ENCODE data around the gene IL15RA.
"Not testable (repeated sequence)": the region's sequence is repeated elsewhere in the genome, so short reads cannot be mapped to it uniquely, and the experiment has no call there.

Gene IL15RA

DNA sequence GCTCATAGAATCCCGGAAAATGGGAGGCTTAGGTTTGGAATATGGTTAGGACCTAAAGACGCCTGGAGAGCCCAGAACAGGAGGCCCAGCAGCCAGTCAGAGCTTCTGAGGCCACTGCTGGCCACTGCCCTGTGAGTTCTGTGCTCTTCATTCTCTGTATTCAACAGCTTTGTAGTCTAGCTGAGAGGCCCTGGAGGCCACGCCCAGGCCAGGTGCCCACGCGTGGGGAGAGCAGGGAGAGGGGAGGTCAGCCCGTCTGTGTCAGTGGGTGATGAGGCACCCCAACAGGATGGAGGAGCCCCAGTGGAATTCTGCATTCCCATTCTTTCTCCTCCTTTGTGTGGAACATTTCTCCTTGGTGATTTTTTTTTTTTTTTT, 29.1 kb downstream of the IL15RA start:
- no peak for DNase-seq

DNA sequence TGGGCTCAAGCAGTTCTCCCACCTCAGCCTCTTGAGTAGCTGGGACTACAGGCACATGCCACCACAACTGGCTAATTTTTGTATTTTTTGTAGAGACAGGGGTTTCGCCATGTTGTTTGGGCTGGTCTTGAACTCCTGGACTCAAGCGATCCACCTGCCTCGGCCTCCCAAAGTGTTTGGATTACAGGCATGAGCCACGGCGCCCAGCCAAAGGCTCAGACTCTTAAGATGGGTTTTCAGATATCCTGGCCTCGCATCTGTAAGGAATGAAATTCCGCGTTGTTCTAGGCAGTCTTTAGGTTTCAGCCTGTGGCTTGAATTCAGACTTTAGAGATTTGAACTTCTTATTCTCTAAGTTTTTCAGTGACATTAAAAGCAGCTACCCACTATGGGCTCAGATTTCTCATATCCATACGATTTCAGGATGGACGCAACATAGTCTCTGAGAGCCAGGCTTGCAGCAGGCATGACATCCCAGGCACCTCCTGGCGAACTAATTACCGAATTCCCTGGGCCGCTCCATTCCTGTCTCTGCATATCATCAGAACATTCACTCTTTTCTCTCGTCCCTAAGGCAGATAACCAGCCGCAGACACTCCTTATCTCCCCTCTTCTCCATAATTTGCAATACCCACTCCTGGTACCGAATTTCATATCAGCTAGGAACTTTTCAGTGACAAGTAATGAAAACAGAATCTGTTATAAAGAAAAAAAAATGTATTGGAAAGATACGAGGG, 29.7 kb downstream of the IL15RA start:
- no peak for DNase-seq

GRCh38 chr10:5946786-5947185, 30.6 kb downstream of the IL15RA start:
- no peak for DNase-seq

- not testable (repeated sequence) for DNase-seq
Measured at GRCh38 chr10:5946419-5946775, 30.9 kb downstream of the IL15RA start.

DNA sequence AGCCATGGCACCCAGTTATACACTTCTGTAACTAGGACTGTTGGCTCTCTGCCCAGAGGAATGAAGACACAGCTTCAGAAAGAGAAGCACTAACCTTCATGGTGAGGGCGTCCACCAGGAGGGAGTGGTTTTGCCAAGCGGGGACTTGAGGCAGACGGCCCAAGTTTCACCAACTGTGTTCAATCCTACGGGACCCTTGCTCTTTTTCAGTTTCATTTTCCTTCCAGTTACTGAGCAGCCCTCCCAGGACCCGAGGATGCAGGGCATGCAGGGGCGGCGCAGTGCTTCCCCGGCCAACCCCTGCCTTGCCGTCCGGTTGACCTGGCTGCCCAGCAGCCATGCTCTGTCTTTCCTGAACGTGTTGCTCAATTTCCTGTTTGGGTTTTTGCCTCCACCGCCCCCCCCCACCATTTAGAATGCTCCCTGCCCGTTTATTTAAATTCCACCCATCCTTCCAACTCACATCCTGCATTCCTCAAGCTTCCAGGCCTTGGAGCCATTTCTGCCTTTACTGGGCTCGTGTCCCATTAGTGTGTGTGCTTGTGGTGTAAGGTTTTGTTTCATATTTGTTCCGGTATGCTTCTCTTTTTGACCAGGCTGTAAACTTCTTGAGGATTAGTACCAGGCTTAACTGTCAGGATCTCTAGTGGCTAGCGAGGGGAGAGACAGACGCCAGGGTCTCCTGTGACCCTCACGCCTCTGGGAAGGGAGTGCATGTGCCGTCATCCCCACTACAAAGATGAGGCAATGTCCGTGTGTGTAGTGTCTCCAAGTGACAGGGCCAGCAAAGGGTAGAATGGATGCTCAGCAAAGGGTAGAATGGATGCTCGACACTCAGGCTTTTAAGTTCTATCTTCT, 31.6 kb downstream of the IL15RA start:
- no peak for DNase-seq

- DNase-seq = no peak
Measured at GRCh38 chr10:5945190-5945509, 32.2 kb downstream of the IL15RA start.

- DNase-seq = no peak
Measured at GRCh38 chr10:5944389-5945189, 32.8 kb downstream of the IL15RA start.

GRCh38 chr10:5943536-5943935, 33.8 kb downstream of the IL15RA start:
- no peak for DNase-seq

GRCh38 chr10:5942474-5942873, 34.9 kb downstream of the IL15RA start:
- peak in 1 of 2 donors; percentile 53 for DNase-seq

- DNase-seq = no peak
Measured at GRCh38 chr10:5942001-5942400, 35.3 kb downstream of the IL15RA start.

GRCh38 chr10:5941579-5941978, 35.8 kb downstream of the IL15RA start:
- DNase-seq = no peak

GRCh38 chr10:5940807-5941218, 36.5 kb downstream of the IL15RA start:
- DNase-seq = no peak

- no peak for DNase-seq
Measured at GRCh38 chr10:5938291-5938690, 39.1 kb downstream of the IL15RA start.

DNA sequence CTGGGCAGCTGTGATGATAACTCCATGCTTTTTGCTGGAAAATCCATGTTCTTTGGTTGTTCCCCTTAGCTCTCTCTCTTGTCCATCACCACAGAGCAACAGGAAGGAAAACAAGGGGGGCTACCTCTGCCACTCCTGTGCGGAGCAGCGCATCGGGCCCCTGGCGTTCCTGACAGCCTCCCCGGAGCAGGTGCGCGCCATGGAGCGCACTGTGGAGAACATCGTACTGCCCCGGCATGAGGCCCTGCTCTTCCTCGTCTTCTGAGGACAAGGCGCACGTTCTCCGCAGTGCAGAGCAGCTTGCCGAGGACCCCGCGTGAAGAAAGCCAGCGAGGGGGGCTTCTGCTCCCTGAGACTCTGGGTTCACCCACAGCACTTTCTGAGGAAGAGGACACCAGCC, 40.3 kb downstream of the IL15RA start:
- no peak for DNase-seq

DNA sequence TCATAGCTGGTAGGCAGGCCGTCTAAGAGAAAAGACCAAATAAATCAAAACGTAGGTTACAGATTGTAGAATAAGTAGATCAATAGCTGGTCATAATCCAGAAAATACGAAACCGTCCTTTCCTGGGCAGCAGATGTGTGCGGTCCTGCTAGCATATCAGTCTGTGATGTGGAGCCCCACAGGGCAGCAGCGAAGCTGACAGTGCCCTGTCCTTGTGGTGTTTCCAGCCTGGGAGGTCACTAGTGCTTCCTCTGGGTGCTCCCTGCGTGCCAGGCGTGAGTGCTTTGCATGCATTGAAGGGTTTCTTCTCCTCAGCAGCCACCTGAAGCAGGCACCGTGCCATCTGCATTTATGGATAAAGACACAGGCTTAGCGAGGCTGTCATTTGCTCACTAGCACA, 41.7 kb downstream of the IL15RA start:
- no peak for DNase-seq

DNA sequence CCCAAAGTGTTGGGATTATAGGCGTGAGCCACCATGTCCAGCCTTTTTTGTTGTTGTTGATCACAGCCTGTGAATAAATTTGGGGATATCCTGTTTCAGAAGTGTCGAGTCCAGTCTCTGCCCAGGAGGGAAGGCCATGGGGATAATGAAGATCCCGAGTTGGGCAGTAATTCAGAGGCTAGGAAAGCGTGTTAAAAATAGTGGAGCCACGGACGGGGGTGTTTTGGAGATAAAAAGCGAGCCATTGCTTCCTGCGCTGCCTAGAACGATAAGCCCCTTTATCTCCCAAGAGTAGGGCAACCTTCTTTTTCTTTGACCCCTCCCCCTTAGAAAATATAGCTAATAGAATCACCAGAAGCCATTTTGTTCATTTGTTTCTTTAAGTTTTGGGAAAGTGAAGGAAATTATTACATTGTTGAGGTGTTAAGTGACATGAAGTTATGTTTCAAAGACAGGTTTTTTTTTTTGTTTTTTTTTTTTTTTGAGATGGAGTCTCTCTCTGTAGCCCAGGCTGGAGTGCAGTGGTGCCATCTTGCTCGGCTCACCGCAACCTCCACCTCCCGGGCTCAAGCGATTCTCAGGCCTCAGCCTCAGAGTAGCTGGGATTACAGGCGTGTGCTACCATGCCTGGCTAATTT, 43.3 kb downstream of the IL15RA start:
- DNase-seq = no peak

GRCh38 chr10:5932345-5932744, 45.0 kb downstream of the IL15RA start:
- no peak for DNase-seq

DNA sequence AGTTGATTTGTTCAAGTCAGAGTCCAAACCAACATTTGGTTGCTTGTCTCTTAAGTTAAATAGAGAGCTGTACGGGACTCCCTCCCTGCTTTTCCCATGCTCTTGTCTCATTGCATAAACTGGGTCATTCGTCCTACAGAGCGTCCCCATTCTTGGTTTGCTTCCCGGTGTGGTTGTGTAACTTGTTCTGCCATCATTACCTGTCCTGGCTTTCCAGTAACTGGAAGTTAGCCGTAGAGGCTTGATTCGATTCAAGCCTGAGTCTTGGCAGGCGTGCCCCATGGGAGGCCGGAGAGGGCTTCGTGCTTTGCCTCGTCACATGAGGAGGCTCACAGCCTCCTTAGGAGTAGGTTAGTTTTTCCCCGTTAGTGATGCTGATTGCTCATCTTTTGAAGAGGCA, 47.1 kb downstream of the IL15RA start:
- no peak for DNase-seq

DNA sequence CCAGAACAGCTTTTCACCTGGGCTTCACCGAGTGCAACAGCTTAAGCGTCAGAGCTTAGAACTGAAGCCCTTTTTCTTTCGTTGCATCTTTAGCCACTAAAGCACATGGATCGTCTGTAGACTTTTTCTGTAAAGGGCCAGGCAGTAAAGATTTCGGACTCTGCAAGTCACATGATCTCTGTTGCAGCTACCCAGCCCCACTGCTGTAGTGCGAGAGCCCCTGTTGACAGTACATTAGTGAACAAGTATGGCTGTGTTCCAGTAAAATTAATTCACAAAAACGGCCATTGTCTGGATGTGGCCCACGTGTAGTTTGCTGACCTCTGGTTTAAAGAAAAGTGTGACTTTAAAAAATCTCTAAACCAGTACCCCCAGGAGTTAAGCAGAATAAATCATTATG, 47.9 kb downstream of the IL15RA start:
- DNase-seq = no peak

GRCh38 chr10:5927306-5927705, 50.0 kb downstream of the IL15RA start:
- DNase-seq = no peak

- no peak for DNase-seq
Measured at GRCh38 chr10:5924889-5925288, 52.5 kb downstream of the IL15RA start.

- DNase-seq = no peak
Measured at GRCh38 chr10:5921746-5922145, 55.6 kb downstream of the IL15RA start.

GRCh38 chr10:5919568-5919967, 57.8 kb downstream of the IL15RA start:
- DNase-seq = no peak
